DOHH2 (cell line): ENCODE data around the gene KCNIP4.

Experiments
- H3F3A ChIP-seq: fragments of 200-600 bp; sonication (generic), shearing (Covaris generic); 2 replicates; pipeline ENCODE4 v1.6.0; 2016; ENCODE audit warnings: antibody characterized with exemption, mild to moderate bottlenecking; ENCODE audit not compliant: control insufficient read depth, insufficient read depth
- H3K27ac ChIP-seq: fragments of 200-600 bp; sonication (generic); 2 replicates; pipeline ENCODE4 v1.5.1; 2014; ENCODE audit warnings: low read depth, mild to moderate bottlenecking, low read length, moderate library complexity
- H3K27me3 ChIP-seq: fragments of 200-600 bp; sonication (generic); 2 replicates; pipeline ENCODE4 v1.6.1; 2014; ENCODE audit warnings: mild to moderate bottlenecking, low read length, mixed read lengths; ENCODE audit not compliant: control insufficient read depth
- H3K36me3 ChIP-seq: fragments of 200-600 bp; sonication (generic); 2 replicates; pipeline ENCODE4 v1.6.1; 2014; ENCODE audit warnings: mild to moderate bottlenecking, low read length, moderate library complexity, mixed read lengths; ENCODE audit not compliant: control insufficient read depth
- H3K4me1 ChIP-seq: fragments of 200-600 bp; sonication (generic); 2 replicates; pipeline ENCODE4 v1.6.1; 2014; ENCODE audit warnings: mild to moderate bottlenecking, low read length, mixed read lengths; ENCODE audit not compliant: control insufficient read depth
- H3K4me2 ChIP-seq: fragments of 200-600 bp; sonication (generic); 2 replicates; pipeline ENCODE4 v1.6.0; 2014; ENCODE audit warnings: mild to moderate bottlenecking, low read length, moderate library complexity
- H3K4me3 ChIP-seq: fragments of 200-600 bp; sonication (generic); 2 replicates; pipeline ENCODE4 v1.5.1; 2014; ENCODE audit warnings: mild to moderate bottlenecking, low read length, mixed read lengths
- H3K79me2 ChIP-seq: fragments of 200-600 bp; sonication (generic); 2 replicates; pipeline ENCODE4 v1.6.1; 2014; ENCODE audit warnings: mild to moderate bottlenecking, low read length, mixed read lengths; ENCODE audit not compliant: control insufficient read depth
- H3K9me2 ChIP-seq: fragments of 200-600 bp; sonication (generic); replicated peaks from 2 replicates; pipeline ENCODE4 v1.6.1; 2014; ENCODE audit warnings: mild to moderate bottlenecking, low read length, mixed read lengths; ENCODE audit not compliant: control insufficient read depth
- H3K9me3 ChIP-seq: fragments of 200-600 bp; sonication (generic); 2 replicates; pipeline ENCODE4 v1.6.1; 2014; ENCODE audit warnings: antibody characterized with exemption, low read length, mixed read lengths; ENCODE audit not compliant: control insufficient read depth, insufficient read depth
- H4K20me1 ChIP-seq: fragments of 200-600 bp; sonication (generic); 2 replicates; pipeline ENCODE4 v1.6.0; 2014; ENCODE audit warnings: low read depth, mild to moderate bottlenecking, antibody characterized with exemption, low read length, moderate library complexity; ENCODE audit not compliant: control insufficient read depth, insufficient read depth
- CTCF ChIP-seq: fragments of 200-600 bp; sonication (generic); IDR thresholded peaks from one replicate; pipeline ENCODE4 v1.5.1; 2014; ENCODE audit warnings: antibody characterized with exemption, mild to moderate bottlenecking, low read depth, low read length; ENCODE audit not compliant: poor library complexity, severe bottlenecking
- EZH2phosphoT487 ChIP-seq: fragments of 200-600 bp; sonication (generic); IDR thresholded peaks from 2 replicates; pipeline ENCODE4 v1.6.1; 2017; ENCODE audit warnings: borderline replicate concordance, mild to moderate bottlenecking, antibody characterized with exemption, low read length, moderate library complexity, mixed read lengths

The KCNIP4 gene

GRCh38 chr4:21858971-21859370 lies 89.6 kb downstream of the KCNIP4 start:
- Histone ChIP-seq H3K9me2 (no peaks in the 10 kb centered on the region), H3K9me3 (no peaks in the 10 kb centered on the region), H3F3A (no peaks in the 10 kb centered on the region), H3K27me3 (no peaks in the 10 kb centered on the region), H4K20me1 (no peaks in the 10 kb centered on the region), H3K4me1 (no peaks in the 10 kb centered on the region), H3K79me2 (no peaks in the 10 kb centered on the region), H3K4me3 (no peak overlapping the region), H3K36me3 (no peaks in the 10 kb centered on the region), H3K27ac (no peak overlapping the region), H3K4me2 (no peak overlapping the region)
- TF ChIP-seq EZH2phosphoT487, result no peak
- TF ChIP-seq CTCF, result no peak

- H3K79me2 ChIP-seq, result no peaks in the 10 kb centered on the region
- H3F3A ChIP-seq, result no peaks in the 10 kb centered on the region
- H3K4me2 ChIP-seq, result no peak overlapping the region
- H4K20me1 ChIP-seq, result no peaks in the 10 kb centered on the region
- no peaks in the 10 kb centered on the region for H3K9me2 ChIP-seq
- no peaks in the 10 kb centered on the region for H3K27me3 ChIP-seq
- no peak overlapping the region for H3K4me3 ChIP-seq
- H3K27ac ChIP-seq, result no peak overlapping the region
- no peaks in the 10 kb centered on the region for H3K4me1 ChIP-seq
- H3K9me3 ChIP-seq, result no peaks in the 10 kb centered on the region
- H3K36me3 ChIP-seq, result no peaks in the 10 kb centered on the region
- TF ChIP-seq CTCF, result no peak
- no peak for TF ChIP-seq EZH2phosphoT487
These were observed 91.8 kb downstream of the KCNIP4 start for GRCh38 chr4:21856754-21857153.

- H3K27ac ChIP-seq, result no peak overlapping the region
- H3K4me3 ChIP-seq, result no peak overlapping the region
- no peaks in the 10 kb centered on the region for H4K20me1 ChIP-seq
- TF ChIP-seq CTCF (no peak), EZH2phosphoT487 (no peak)
- H3K79me2 ChIP-seq, result no peaks in the 10 kb centered on the region
- H3K9me3 ChIP-seq, result no peaks in the 10 kb centered on the region
- no peaks in the 10 kb centered on the region for H3K4me1 ChIP-seq
- H3K4me2 ChIP-seq, result no peak overlapping the region
- H3K27me3 ChIP-seq, result no peaks in the 10 kb centered on the region
- no peaks in the 10 kb centered on the region for H3F3A ChIP-seq
- H3K36me3 ChIP-seq, result no peaks in the 10 kb centered on the region
- no peaks in the 10 kb centered on the region for H3K9me2 ChIP-seq
These were observed 92.3 kb downstream of the KCNIP4 start for GRCh38 chr4:21856301-21856700.

GRCh38 chr4:21849077-21849476 lies 99.5 kb downstream of the KCNIP4 start:
- Histone ChIP-seq H3K79me2 (no peaks in the 10 kb centered on the region), H3K9me2 (no peaks in the 10 kb centered on the region), H3K36me3 (no peaks in the 10 kb centered on the region)

More at GRCh38 chr4:21849077-21849476, 99.5 kb downstream of the KCNIP4 start:
- no peak overlapping the region for H3K27ac ChIP-seq
- H3K9me3 ChIP-seq, result no peaks in the 10 kb centered on the region
- H3F3A ChIP-seq, result no peaks in the 10 kb centered on the region
- no peak for TF ChIP-seq CTCF
- no peak for TF ChIP-seq EZH2phosphoT487
- H3K27me3 ChIP-seq, result no peaks in the 10 kb centered on the region
- H3K4me1 ChIP-seq, result no peaks in the 10 kb centered on the region
- no peak overlapping the region for H3K4me3 ChIP-seq
- no peak overlapping the region for H3K4me2 ChIP-seq
- H4K20me1 ChIP-seq, result no peaks in the 10 kb centered on the region
